Embryonic facial prominence (tissue), 1 donor: Measurements from ENCODE around the gene MACROH2A1.

ENCODE experiments used
- DNase-seq: peaks from one replicate; pipeline ENCODE4 v3.0.0-alpha.2; 2016; ENCODE audit errors: extremely low spot score

Gene MACROH2A1

DNA sequence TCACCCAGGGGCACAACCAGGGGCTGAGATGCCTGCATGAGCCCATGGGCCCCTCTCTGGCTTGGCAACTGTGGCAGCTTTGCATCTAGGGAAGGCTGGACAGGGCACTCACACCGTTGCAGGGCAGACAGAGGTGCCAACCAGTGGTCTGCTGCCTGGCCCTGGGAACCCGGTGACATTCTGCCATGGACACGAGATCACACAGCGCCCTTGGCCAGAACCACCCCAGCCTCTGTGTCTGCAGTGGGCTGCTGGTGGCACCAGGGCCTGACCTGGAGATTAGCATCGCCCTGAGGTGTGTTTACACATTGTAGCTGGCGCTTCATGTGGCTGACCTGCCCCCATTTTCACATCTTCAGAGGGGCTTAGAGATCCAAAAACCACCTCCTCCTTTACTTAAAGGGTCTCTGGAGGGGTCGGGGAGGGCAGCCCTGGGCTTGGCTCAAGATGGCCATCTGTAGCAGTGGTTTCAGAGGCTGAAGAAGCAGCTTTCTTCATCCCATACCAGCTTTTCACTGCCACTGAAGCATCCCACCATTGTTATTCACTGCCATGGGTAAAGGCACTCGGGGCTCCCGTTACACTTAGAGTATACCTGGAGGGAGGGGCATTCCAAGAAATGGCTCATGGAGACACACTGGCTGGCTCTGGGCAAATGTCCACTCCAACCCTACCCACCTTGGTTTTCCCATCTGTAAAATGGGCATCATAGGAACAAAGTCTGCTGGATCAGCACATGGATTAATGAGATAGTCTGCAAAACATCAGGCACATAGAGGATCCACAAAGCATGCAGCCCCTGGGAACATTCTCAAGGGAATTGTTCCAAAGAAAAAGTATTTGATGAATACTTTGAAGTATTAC, 36.7 kb upstream of the MACROH2A1 start:
- no peak for DNase-seq

DNA sequence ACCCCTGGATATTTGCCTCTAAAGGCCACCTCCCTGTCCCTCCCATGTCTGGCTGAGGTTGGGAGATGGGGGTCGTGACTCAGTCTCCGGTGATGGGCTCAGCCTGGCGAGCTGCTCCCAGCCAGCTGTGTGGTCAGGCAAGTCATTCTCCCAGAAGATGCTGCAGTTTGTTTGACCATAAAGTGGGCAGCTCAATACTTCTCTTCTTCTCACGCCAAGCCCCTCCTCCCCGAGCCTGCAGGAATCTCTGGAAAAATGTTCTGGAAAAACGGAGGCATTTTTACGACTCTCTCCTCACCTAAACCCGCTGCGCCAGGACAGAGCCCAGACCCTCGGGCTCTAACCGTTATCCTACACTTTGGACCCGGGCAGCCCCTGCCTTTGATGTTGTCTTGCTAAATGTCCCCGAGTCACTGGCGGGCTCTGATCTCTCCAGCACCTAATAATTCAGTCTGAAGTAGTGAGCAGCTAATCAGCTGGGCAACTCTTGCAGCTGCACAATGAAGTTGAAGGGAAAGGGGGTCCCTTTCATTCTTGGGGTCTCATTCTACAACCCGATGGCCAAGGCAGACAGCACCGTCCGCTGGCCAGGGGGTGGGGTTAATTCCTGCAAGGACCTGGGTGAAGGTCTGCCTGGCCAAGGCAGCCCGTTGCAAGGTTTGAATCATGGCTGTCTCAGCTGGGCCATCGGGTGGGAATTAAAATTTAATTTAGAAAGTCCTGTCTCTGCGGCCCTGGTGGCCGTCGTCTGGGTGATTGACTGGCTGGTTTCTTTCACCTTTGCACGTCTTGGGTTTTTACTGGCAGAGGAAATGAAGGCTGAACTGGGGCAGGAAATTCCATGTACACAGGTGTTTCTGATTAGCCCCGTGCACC, 35.8 kb upstream of the MACROH2A1 start:
- DNase-seq = no peak

DNA sequence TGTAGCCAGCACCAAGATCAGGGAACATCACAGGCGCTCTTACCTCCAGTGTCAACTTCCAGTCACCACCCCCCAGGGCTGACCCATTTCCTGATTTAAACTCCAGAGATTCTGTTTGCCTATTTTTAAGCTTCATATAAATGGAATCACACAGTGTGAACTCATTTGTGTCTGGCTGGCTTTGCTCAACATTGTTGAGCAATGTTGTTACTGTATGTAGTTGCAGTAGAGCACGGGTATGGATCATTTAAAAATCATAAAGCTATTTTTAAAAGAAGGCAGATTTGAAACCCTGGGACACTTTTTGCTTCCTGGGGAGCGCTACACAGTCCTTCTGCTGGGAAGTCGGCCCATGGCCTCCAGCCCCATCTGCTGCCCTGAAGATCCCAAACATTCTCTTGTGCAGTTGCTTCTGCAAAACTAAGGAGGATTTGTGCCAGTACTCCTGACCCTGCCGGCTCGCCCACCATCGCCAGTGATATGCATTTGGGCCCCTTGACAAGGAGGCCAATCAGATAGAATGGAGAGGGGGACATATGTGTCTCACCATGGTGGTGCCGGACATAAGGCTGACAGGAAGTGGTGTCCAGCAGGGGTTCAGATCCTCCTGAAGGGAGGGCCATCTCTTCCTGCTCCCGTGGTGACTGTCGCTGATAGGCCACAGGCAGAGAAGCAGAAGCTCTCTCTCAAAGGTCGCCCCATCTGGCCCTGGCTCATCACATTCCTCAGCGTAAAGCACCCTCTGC, 34.8 kb upstream of the MACROH2A1 start:
- no peak for DNase-seq

DNA sequence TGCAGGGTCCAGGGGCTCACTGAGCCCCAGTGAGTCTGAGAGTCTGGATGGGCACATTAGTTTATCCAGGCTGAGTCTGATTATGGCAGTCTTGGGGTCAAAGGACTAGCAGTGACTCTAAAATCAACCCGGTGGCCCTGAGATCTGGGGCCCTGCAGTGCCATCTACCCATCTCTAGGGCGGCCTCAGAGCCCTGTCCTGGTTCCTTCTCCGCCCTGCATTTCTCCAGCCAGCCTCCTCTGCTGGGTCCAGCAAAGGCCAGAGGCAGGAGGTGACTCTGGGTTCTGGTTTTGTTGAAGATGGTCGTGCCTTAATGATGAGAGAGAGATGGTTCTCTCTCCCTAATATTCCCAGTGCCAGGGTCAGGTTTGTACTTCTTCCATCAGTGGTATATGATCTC, 33.1 kb upstream of the MACROH2A1 start:
- DNase-seq = no peak

DNA sequence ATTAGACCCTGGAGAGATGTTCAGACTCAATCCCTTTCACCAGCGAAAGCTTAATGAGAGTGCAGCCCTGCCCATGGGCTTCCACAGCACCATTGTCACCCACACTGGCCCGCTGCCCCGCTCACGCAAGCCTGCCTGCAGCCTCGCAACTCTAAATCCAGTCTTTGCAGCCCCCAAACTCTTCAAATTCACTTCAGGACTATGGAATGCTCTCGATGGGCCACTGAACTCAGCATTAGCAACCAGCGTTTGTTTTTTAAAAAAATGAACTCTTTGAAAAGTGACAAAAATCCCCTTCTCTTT, 31.1 kb upstream of the MACROH2A1 start:
- DNase-seq = no peak

DNA sequence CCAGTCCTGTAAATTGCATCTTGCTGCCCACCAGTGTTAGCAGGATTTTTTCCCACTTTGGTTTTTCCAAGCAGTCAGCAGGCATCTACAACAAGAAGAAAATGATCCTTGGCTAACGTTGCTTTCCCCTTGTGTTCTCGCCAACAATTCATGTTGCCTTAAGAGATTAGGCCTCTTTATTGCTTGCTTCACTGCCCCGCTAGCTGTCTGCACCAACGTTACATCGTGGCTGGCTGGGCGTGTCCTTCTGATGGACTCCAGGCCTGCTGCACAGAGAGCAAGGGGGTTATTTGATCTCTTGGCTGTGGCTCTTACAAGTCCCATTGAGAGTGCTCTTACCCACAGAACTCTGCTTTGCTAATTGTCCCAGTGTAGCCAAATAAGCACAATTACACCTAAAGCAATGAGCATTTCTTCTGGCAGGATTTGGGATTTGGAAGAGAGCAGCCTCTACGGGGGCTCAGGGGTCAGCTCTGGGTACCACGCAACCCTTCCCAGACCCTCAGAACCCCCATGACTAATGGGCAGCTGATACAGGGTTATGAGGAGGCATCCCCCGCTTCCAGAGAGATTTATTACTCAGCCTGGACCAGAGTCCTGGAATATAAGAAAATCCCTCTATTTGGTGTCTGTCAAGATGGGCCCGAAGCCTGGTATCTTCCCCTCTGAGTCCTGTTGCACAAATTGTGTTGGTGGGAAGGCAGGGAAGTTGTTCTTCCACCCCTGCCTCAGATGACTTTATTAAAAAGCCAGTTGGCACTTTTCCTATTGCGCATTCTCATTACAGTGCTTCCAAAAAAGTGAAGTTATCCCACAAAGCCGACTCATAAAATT, 30.5 kb upstream of the MACROH2A1 start:
- DNase-seq = no peak

DNA sequence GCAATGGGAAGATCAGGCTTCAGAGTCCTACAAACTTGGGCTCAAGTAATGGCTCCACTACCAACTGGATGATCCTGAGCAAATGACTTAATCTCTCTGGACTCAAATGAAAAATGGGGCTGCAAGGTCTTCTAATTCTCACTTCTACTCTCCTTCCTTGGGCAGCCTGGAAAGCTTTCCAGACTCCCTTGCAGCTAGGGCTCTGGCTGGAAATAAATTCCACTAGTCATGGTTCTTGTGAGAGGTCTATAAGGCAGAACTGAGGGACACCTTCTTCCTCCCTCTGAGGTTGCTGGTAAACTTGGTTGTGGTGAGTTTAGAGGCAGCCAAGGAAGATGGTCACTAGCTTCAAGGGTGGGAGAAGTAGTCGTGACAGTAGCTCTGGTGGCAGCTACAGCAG, 29.6 kb upstream of the MACROH2A1 start:
- DNase-seq = no peak

DNA sequence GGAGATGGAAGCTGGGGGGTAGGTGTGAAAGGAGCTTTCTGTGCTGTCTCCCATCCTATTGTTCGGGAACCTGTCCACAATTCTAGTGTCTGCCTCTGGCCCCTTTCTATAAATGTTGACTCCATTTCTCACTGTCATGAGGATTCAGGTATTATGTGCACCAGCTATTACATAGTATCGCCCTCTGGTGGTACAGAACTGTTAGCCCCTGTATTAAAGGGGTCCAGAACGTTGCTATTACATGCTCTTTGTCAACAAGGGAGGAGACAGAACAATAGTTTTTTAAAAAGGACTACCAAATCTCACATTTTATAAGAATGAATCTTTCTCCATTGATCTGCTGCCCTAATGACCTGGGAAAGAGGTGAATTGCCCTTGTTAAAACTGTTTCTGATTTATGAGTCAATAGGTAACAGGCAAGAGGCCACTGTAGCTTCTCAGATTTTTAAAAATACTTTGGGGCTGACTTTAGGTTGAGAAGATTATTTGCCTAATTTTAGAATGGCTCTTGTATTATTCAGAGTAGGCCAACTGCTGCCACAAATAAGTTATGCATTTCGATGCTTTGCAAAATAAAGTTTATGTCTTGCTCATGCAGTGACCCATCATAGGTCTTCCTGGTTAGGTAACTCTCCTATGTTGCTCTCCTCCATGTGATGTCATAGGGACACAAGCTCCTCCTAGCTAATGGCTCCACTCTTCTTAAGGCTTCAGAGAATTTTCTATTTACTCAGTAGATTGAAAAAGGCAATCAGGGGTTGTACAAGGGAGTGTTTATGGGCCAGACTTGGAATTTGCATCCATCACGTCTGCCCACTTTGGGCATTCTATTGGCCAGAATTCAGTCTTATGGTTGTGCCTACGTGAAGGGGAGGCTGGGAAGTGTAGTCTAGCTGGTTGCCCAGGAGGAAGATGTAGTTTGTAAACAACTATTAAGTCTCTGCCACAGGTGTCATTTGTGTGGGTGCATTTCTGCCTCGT, 27.4 kb upstream of the MACROH2A1 start:
- DNase-seq = no peak

DNA sequence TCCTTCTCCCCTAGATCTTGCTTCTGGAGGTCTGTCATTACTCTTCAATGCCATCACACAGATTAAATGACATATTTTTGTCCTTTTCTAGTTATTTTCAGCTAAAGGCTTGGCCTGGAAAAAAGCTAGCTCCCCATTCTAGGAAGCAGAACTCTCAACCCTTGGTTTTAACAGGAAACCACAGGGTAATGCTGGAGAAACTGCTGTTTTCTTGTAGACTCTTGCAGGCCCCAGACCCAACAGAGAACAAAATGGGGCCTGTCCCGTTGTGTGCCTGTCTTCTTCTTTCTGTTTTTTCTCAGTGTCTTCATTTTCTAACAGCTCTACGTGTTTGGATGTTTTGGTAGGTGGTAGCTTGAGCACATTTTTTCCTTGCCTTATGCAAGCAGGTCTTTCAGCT, 26.6 kb upstream of the MACROH2A1 start:
- no peak for DNase-seq

DNA sequence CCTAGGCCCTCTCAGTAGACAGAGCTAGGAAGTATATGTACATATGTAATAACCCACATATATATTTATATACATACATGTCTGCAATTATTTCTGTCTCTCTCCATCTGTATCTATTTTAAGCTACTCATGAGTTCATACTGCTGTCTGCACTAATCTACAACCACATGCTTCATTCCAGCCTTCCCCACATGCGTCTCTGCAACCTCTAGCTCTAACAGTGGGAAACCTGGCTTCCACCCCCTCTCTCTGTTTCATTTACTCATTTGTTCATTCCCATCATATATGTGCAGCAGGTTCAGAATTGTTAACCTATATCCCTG, 24.8 kb upstream of the MACROH2A1 start:
- DNase-seq = no peak

DNA sequence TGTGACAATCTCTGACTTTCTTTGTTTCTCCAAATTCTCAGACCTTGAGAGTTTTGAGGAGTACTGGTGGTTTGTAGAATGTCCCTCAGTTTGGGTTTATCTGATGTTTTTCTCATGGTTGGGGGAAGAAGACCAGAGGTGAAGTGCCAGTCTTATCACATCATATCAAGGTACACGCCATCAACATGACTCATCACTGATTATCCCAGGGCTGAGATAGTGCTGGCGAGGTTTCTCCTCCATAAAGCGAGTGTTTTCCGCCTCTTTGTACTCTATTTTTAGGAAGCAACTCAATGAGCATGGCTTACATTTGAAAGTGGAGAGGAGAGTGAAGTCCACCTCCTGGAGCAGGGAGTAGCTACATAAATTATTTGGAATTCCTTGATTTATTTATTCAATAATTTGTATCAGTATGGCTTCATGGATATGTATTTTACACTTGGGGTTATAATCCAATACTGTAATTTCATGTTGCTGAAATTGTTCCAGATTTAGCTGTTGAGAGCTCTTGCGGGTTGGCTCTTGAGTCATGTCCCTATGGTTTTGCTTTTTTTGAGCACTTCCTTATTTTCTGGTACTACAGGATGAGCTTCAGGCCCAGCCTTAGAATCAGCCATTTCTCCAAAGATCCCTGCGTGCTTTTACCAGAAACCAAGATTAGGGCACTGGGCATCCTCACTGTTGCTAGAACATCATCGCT, 24.3 kb upstream of the MACROH2A1 start:
- no peak for DNase-seq

DNA sequence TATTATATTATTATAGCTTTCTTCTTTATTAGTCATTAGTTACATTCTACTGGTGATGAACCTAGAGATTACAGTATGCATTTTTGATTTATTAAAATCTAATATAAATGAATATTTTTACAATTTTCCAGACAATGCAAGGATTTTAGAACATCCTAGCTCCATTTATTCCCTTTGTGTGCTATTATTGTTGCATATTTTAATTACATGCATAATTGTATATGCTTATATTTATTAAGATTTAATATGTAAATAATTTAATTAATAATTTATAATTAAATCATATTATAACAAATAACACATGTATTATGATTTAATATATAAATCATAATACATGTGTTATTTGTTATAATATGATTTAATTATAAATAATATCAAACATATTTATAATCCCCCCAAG, 23.4 kb upstream of the MACROH2A1 start:
- no peak for DNase-seq

DNA sequence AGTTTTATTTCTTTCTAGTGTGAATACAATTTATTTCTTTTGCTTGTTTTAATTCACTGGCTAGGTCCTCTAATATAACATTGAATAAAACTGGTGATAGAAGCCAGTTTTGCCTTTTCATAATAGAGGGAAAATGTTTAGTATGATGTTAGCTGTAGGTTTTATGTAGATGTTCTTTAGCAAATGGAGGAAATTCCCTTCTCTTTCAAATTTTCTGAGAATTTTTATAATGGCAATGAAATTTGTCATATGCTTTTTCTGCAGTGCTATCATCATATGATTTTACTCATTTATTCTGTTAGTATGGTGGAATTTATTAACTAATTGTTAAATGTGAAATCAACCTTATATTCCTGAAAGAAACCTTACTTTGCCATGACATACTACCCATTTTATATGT, 18.1 kb upstream of the MACROH2A1 start:
- no peak for DNase-seq

DNA sequence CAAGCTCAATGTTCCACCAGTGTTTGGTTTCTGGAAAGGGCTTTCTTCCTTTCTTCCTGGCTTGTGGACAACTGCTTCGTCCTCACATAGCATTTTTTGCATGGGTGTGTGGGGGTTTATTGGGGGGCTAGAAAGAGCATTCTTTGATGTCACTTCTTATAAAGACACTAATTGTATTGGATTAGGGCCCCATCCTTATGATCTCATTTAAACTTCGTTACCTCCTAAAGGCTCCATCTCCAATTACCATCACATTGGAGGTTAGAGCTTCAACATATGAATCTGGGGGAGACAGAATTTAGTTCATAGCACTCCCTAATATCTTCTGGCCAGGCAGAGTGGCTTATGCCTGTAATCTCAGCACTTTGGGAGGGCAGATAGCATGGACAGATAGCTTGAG, 6.1 kb upstream of the MACROH2A1 start:
- DNase-seq = no peak

DNA sequence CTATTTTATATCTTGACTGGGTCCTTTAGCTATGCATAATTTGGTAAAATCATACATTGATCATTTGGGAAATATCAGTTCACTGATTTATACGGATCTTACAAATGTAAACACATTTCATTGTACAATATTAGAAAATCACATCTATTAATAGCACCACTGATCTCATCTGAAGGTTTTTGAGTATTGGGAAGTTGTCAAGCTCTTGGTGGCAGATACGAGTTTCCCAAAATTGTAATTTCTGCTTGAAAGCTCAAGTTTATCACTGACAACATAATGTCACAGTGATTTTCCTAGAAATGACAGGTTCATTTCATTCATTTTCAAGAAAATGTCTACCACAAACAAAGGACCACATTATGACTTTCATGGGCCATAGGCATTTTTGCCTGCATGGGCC, 3.0 kb upstream of the MACROH2A1 start:
- no peak for DNase-seq

DNA sequence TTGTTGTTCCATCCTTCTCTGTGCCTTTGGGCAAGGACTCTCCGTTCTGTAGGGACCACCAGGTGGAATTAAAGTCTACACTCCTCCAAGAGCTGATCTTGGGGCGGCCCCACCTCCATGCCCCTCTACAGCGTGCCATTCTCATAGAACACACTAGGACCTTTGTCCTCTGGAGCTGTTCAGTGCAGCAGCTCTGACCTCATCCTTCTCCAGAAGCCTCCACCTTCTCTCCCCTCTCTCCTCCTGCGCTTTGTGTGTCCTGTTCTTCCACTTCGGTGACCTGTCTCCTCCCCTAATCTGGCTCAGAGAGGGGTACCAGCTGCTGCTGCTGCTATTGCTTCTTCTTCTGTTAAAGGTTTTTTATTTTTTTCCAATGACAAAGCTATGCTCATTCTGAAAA, 1.8 kb upstream of the MACROH2A1 start:
- DNase-seq = no peak

DNA sequence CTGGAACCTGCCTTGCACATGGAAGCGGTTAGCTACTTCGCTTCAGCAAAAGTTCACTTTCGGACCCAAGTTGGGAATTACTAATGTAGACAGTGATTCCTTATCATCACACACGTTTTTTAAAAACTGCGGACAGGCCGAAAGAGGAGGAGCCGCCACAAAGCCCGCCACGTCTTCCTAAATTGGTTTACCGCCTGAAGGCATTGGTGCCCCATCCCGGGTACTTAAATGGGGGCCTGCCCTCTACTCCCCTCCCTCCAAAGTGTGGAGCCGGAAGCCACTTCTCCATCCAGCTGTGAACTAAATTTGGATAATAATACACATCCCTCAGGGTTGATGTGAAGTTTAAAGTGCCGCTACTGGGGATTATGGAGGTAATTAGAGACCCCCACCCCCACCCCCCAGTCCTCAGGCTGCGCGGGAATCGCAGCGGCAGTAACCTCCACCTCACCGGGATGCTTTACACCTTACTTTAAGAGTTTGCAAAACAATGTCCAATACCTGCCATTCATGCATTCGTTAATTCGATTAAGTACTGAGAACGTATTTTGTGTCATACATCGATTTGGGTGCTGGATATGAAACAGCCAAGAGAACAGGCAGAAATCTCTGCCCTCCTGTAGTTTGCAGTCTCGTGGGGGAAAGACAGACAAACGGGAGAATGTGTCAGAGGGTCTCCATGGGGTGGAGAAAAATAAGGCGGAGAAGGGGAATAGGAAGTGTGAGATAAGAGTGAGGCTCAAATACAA, 937 bp upstream of the MACROH2A1 start:
- DNase-seq = no peak

DNA sequence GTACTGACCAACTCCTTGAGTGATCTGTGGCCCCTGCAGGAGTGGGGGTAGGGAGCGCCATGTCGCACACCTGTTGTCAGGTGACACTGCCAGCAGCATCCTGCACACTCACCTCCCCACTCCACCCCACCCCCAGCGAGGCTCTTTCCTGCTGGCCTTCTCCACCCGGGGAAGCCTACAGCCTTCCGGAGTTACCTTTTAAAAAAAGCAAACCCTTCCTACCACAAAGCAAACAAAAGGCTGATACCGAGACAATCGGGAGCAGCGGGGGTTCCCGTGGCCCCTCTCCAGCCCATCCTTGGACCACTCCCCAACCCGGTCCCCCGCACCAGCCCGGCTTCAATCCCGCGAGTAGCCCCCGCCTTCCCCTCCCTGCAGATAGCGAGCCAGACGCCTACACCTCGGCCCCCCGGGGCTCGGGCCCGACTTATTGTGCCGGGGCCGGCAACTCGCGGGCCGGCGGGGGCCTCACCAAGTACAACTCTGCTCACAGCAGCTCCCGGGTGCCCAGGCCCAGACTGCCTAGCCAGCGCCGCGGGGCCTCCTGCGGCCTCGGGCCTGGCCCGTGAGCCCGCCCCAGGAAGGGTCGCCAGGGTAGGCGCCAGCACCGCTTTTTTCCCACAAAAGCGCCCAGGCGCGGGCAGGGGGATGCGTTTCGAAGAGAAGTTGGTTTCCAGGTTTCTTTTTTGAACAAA, 724 bp downstream of the MACROH2A1 start:
- no peak for DNase-seq

DNA sequence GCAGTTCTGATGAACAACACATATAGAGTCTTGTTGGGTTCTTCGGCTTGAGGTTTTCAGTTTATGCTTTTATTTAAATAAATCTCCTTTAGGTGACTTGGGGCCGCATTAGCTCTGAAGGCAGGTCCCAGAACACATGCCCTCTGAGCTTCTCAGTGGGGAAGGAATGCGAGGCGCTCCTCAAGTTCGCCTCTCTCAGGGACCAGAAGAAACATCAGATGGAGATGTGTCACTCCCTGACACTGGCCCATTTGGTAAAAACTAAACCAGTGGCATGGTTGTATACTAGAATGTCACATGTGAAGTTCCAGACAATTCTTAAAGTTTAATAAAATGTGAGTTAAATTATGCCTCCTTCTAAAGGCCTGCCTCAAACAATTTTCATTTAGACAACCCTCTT, 1.9 kb downstream of the MACROH2A1 start:
- no peak for DNase-seq
